Endothelial cell of umbilical vein (primary cell): ENCODE measurements around the gene INKA2. TPM values are rescaled to one million over a fixed set of nuclear protein-coding genes. Genes with fewer than 3 reads are reported as not detected.

Source experiments
- BruUV-seq: library from RNA; stranded (reverse); fragments of 400-500 nt; replicated peaks from 2 replicates; lab custom pipeline; 2021; lab: Mats Ljungman, UMichigan
- CTCF ChIA-PET: fragments of 300-600, 350-600 bp; sonication (Branson Sonifier 250); formaldehyde crosslinking; loops from one replicate; lab custom pipeline; 2021; ENCODE audit warnings: antibody characterized with exemption, inconsistent platforms; lab: Charles Lee
- POLR2A ChIA-PET: fragments of 300-600, 350-600 bp; sonication (Branson Sonifier 250); formaldehyde crosslinking; loops from one replicate; lab custom pipeline; 2021; ENCODE audit warnings: antibody characterized with exemption, inconsistent platforms; lab: Charles Lee
- DNase-seq: peaks from one replicate; pipeline ENCODE4 v3.0.0-alpha.2; 2011; ENCODE audit warnings: low read depth, low spot score
- FAIRE-seq: peaks from 2 replicates; lab custom pipeline; 2011; peaks lifted over from hg19 to GRCh38; lab: Jason Lieb, UNC
- H2AFZ ChIP-seq: 2 replicates; pipeline ENCODE4 v1.6.0; 2012; ENCODE audit warnings: low read depth, low read length, control low read depth, inconsistent platforms
- H3K27ac ChIP-seq: 2 replicates; pipeline ENCODE4 v1.5.1; 2011; ENCODE audit warnings: low read depth, mild to moderate bottlenecking, control low read depth, low read length, moderate library complexity; ENCODE audit not compliant: insufficient read depth
- H3K27me3 ChIP-seq, 2 experiments: 2 replicates each; pipeline versions ENCODE4 v1.6.0 to v1.6.1; 2011; ENCODE audit warnings: low read length in 2 of 2, mixed read lengths in 1 of 2; ENCODE audit not compliant: control insufficient read depth in 2 of 2, insufficient read depth in 2 of 2
- H3K36me3 ChIP-seq, 2 experiments: 2 replicates in 1 of 2; 3 replicates in 1 of 2; pipeline ENCODE4 v1.5.1; 2011; ENCODE audit warnings: low read length in 2 of 2, mild to moderate bottlenecking in 1 of 2, moderate library complexity in 1 of 2; ENCODE audit not compliant: control insufficient read depth in 2 of 2, insufficient read depth in 2 of 2; ENCODE audit errors: extremely low read depth in 1 of 2
- H3K4me1 ChIP-seq: 3 replicates; pipeline ENCODE4 v1.5.1; 2011; ENCODE audit warnings: mild to moderate bottlenecking, low read length; ENCODE audit not compliant: control insufficient read depth, insufficient read depth; ENCODE audit errors: extremely low read depth
- H3K4me2 ChIP-seq: 2 replicates; pipeline ENCODE4 v1.6.1; 2011; ENCODE audit warnings: low read length, control low read depth, mixed read lengths; ENCODE audit not compliant: insufficient read depth
- H3K4me3 ChIP-seq, 3 experiments: fragments of 200-600 bp in 1 of 3; sonication (generic), shearing (Covaris generic) in 1 of 3; replicated peaks in 1 of 3; 2 replicates each; pipeline ENCODE4 v1.5.1; 2011 to 2016; ENCODE audit warnings: control low read depth in 3 of 3, low read length in 3 of 3, mild to moderate bottlenecking in 2 of 3, inconsistent platforms in 1 of 3, low read depth in 1 of 3, moderate library complexity in 1 of 3; ENCODE audit not compliant: insufficient read depth in 1 of 3
- H3K79me2 ChIP-seq: 2 replicates; pipeline ENCODE4 v1.6.0; 2012; ENCODE audit warnings: low read length, inconsistent platforms; ENCODE audit not compliant: control insufficient read depth, insufficient read depth
- H3K9ac ChIP-seq: replicated peaks from 2 replicates; pipeline ENCODE3; 2011; ENCODE audit warnings: low read length, control low read depth; ENCODE audit not compliant: insufficient read depth; ENCODE audit errors: extremely low read depth
- H3K9me1 ChIP-seq: replicated peaks from 3 replicates; pipeline ENCODE4 v1.6.0; 2011; ENCODE audit warnings: mild to moderate bottlenecking, low read length; ENCODE audit not compliant: control insufficient read depth, insufficient read depth; ENCODE audit errors: extremely low read depth
- H3K9me3 ChIP-seq: replicated peaks from 2 replicates; pipeline ENCODE4 v1.5.1; 2012; ENCODE audit warnings: low read length, inconsistent platforms; ENCODE audit not compliant: control insufficient read depth, insufficient read depth
- H4K20me1 ChIP-seq: replicated peaks from 2 replicates; pipeline ENCODE3; 2011; ENCODE audit warnings: mild to moderate bottlenecking, low read length; ENCODE audit not compliant: control insufficient read depth, insufficient read depth; ENCODE audit errors: extremely low read depth
- CTCF ChIP-seq, 2 donors: IDR thresholded peaks; 1 replicate in 1 of 2; 2 replicates in 1 of 2; pipeline ENCODE4 v1.5.1; 2011; ENCODE audit warnings: low read length in 2 of 2, mild to moderate bottlenecking in 2 of 2, moderate library complexity in 2 of 2, control low read depth in 1 of 2, inconsistent platforms in 1 of 2, low read depth in 1 of 2; ENCODE audit not compliant: insufficient read depth in 1 of 2; ENCODE audit errors: extremely low read depth in 1 of 2
- EZH2 ChIP-seq: IDR thresholded peaks from 2 replicates; pipeline ENCODE4 v1.6.1; 2012; ENCODE audit warnings: borderline replicate concordance, low read depth, mild to moderate bottlenecking, moderate library complexity, low read length, inconsistent platforms; ENCODE audit not compliant: severe bottlenecking
- FOS ChIP-seq: IDR thresholded peaks from 2 replicates; pipeline ENCODE4 v1.6.1; 2011; ENCODE audit warnings: mild to moderate bottlenecking, low read length, moderate library complexity, borderline replicate concordance; ENCODE audit not compliant: insufficient read depth
- GATA2 ChIP-seq: IDR thresholded peaks from 2 replicates; pipeline ENCODE4 v1.7.0; 2011; ENCODE audit warnings: low read depth, mild to moderate bottlenecking, moderate library complexity, mixed read lengths, low read length; ENCODE audit not compliant: insufficient read length, insufficient read depth
- JUN ChIP-seq: IDR thresholded peaks from 2 replicates; pipeline ENCODE4 v1.6.1; 2011; ENCODE audit warnings: borderline replicate concordance, low read depth; ENCODE audit not compliant: insufficient read length, insufficient read depth
- MAX ChIP-seq: IDR thresholded peaks from 2 replicates; pipeline ENCODE4 v1.6.1; 2011; ENCODE audit not compliant: insufficient read depth, insufficient read length
- MYC ChIP-seq: IDR thresholded peaks from one replicate; pipeline ENCODE4 v1.6.1; 2011; ENCODE audit warnings: mild to moderate bottlenecking, low read depth, low read length
- POLR2A ChIP-seq: IDR thresholded peaks from 2 replicates; pipeline ENCODE4 v1.6.1; 2012; ENCODE audit warnings: low read depth, mild to moderate bottlenecking, control low read depth, low read length
- POLR2AphosphoS5 ChIP-seq: IDR thresholded peaks from 2 replicates; pipeline ENCODE4 v1.6.1; 2012; ENCODE audit warnings: low read depth, mild to moderate bottlenecking, control low read depth, low read length, moderate library complexity; ENCODE audit not compliant: insufficient read depth
- dilution Hi-C: fragments of 300-500 bp; cut with MboI; formaldehyde crosslinking; loops from one replicate; pipeline ENCODE4 v1.15.0; 2019; ENCODE audit warnings: low sequenced_read_pairs; ENCODE audit not compliant: extremely low pct_ligation_motif_present
- intact Hi-C: fragments of 100-400 bp; cut with micrococcal nuclease; formaldehyde crosslinking; loops from one replicate; pipeline ENCODE4 v1.10.0; 2022
- polyA plus RNA-seq, 4 experiments: library from polyadenylated mRNA; depleted of rRNA in 3 of 4; stranded (reverse) in 3 of 4; unstranded in 1 of 4; fragments of >200 nt; gene quantifications; 2 replicates each; pipeline versions ENCODE4 v1.2.1 to v1.2.3, GENCODE V29; 2011 to 2012; ENCODE audit warnings: missing spikeins in 1 of 4
- total RNA-seq: library from RNA; stranded (reverse); gene quantifications from 2 replicates; pipeline ENCODE4 v1.2.3, GENCODE V29; 2021

The INKA2 gene
- total and polyA plus RNA-seq, 2 donors (not counting 3 experiments of a cell fraction or from before 2014, with no cell fraction given) = 2.4 to 7.8 TPM

GRCh38 chr1:111725192-111725591, 14.0 kb downstream of the INKA2 start:
- ChIA-PET CTCF (interaction anchor here (0.9 to 1.4 kb wide), 3 partner anchors 11 to 22 kb away, joined by 4 to 5 read pairs (median 4); partner anchors contain the start of gene INKA2), POLR2A (no interaction called here)
- H3K4me1 ChIP-seq = peaks cover under 1% of the 10 kb centered on the region
- no peak overlapping the region for H3K27ac ChIP-seq
- TF ChIP-seq MAX (no peak), CTCF (IDR thresholded peaks at IDR 0.05; ENCODE audit: extremely low read depth in 1 of 2, insufficient read depth in 1 of 2, low read depth in 1 of 2, low read length in 2 of 2) (no peak), JUN (no peak), GATA2 (no peak), POLR2A (no peak), MYC (no peak), FOS (no peak), EZH2 (no peak), POLR2AphosphoS5 (no peak)
- DNase-seq (no peak), FAIRE-seq (no peak)
- no TSS peak for BruUV-seq
- intact Hi-C loops (no loop called here), dilution Hi-C loops (no loop called here)
- H3K9ac ChIP-seq = no peak overlapping the region
- H2AFZ ChIP-seq = no peak overlapping the region
- no peaks in the 10 kb centered on the region for H3K9me3 ChIP-seq
- H3K9me1 ChIP-seq = no peaks in the 10 kb centered on the region
- no peaks in the 10 kb centered on the region for H3K79me2 ChIP-seq
- H4K20me1 ChIP-seq = no peaks in the 10 kb centered on the region
- H3K4me3 ChIP-seq = no peak overlapping the region
- no peak overlapping the region for H3K4me2 ChIP-seq
- no peaks in the 10 kb centered on the region for H3K36me3 ChIP-seq
- no peaks in the 10 kb centered on the region for H3K27me3 ChIP-seq
